ENCODE results near the gene GPM6B. TPM values are rescaled to one million over a fixed set of nuclear protein-coding genes. Genes with fewer than 3 reads are reported as not detected.

GPM6B gene
- total RNA-seq, 1 donor from 2014 or later, result 18.6 TPM

DNA sequence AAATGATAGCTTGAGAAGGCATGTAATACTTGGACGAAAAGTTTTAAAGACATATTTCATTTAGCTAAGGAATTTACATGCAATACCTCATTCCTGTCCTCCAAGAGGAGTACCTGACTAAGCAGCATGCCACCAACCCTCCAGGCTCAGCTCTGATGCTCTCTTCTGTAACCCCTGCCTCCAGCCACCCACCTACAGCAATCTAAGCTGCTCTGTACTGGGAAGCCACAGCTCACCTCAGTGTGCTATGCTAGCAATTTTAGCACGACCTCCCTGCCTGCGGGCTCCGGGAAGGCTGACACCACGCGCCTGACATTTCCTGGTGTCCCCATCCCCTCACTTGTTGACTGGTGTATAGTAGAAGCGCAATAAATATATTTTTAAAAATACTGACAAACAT is 23.2 kb upstream of the GPM6B start:
- H3K27ac ChIP-seq, result no peak overlapping the region
- no peak for DNase-seq (ENCODE audit: low spot score in 2 of 2)
- H3K4me1 ChIP-seq, result no peaks in the 10 kb centered on the region
- no peak overlapping the region for H3K4me3 ChIP-seq
- H3K27me3 ChIP-seq, result no peaks in the 10 kb centered on the region
- no peaks in the 10 kb centered on the region for H3K36me3 ChIP-seq
- H3K9me3 ChIP-seq, result no peaks in the 10 kb centered on the region
- TF ChIP-seq, protein P1, sequence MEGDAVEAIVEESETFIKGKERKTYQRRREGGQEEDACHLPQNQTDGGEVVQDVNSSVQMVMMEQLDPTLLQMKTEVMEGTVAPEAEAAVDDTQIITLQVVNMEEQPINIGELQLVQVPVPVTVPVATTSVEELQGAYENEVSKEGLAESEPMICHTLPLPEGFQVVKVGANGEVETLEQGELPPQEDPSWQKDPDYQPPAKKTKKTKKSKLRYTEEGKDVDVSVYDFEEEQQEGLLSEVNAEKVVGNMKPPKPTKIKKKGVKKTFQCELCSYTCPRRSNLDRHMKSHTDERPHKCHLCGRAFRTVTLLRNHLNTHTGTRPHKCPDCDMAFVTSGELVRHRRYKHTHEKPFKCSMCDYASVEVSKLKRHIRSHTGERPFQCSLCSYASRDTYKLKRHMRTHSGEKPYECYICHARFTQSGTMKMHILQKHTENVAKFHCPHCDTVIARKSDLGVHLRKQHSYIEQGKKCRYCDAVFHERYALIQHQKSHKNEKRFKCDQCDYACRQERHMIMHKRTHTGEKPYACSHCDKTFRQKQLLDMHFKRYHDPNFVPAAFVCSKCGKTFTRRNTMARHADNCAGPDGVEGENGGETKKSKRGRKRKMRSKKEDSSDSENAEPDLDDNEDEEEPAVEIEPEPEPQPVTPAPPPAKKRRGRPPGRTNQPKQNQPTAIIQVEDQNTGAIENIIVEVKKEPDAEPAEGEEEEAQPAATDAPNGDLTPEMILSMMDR (IDR thresholded peaks at IDR 0.05), result no peak
- intact Hi-C loops (cut with DNase I), result no loop called here

DNA sequence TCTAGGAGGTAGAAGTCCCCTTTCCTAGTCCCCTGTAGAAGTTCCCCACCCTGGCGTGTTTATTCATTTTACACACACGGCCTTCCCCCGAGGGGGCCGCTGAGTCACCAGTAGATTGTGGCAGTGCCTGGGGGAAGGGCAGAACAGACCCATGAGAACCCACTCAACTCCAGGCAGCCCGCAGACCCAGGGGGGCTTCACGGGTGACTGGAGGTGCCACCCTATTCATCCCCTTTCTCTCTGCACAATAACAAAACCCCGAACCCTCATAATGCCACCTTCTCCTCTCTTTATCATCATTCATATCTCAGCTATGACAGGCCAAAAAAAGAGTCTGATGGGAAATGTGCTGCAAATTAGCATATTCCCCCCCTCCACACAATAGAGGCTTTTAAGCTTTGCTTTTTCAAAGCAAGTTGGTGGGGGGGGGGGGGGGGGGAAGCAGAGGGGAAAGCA is 20.4 kb upstream of the GPM6B start:
- Histone ChIP-seq H3K4me3 (no peak overlapping the region), H3K4me1 (no peaks in the 10 kb centered on the region), H3K36me3 (no peaks in the 10 kb centered on the region), H3K9me3 (no peaks in the 10 kb centered on the region), H3K27me3 (no peaks in the 10 kb centered on the region), H3K27ac (no peak overlapping the region)
- DNase-seq (ENCODE audit: low spot score in 2 of 2), result no peak
- intact Hi-C loops (cut with DNase I), result no loop called here
- TF ChIP-seq, protein P1 (IDR thresholded peaks at IDR 0.05), result no peak

DNA sequence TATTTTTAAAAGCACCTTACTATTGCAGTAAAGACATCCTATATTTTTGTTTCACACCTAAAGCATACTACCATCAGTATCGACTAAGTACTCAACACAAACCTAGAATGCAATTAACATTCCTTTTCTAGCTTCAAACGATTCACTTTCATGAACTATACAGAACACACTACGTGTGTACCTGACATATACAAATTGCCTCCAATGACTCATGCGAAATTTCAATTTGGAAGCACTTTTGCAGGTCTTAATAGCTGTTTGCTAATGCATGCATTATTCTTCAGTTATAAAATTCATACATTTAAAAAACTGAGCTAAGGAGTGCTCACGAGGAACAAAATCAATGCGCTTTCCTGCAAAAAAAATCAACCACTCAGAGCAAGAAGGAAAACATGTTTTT is 19.7 kb upstream of the GPM6B start:
- no peaks in the 10 kb centered on the region for H3K9me3 ChIP-seq
- DNase-seq (ENCODE audit: low spot score in 2 of 2), result no peak
- TF ChIP-seq, protein P1 (IDR thresholded peaks at IDR 0.05), result no peak
- no peak overlapping the region for H3K27ac ChIP-seq
- H3K4me3 ChIP-seq, result no peak overlapping the region
- no peaks in the 10 kb centered on the region for H3K27me3 ChIP-seq
- intact Hi-C loops (cut with DNase I), result no loop called here
- H3K4me1 ChIP-seq, result no peaks in the 10 kb centered on the region
- H3K36me3 ChIP-seq, result no peaks in the 10 kb centered on the region

DNA sequence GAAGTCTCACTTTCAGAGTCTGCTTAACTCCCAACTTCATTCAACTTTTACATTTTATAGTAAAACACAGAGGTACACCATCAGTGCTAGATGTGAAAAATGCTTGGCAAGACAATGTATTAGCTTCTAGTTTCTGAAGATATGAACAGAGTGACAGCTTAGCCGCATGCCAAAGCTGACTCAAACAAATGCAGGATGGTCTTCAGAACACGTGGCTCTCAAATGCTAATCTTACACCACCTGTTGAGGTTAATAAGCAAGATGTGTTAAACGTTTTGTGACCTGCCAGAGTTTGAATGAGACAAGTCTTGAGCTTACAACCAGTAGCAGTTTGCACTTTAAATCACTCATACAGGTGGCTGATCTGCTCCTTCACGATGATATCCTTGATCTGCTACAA is 18.9 kb upstream of the GPM6B start:
- no peaks in the 10 kb centered on the region for H3K27me3 ChIP-seq
- no peaks in the 10 kb centered on the region for H3K4me1 ChIP-seq
- no peak for DNase-seq (ENCODE audit: low spot score in 2 of 2)
- intact Hi-C loops (cut with DNase I), result no loop called here
- H3K4me3 ChIP-seq, result no peak overlapping the region
- no peak overlapping the region for H3K27ac ChIP-seq
- H3K36me3 ChIP-seq, result no peaks in the 10 kb centered on the region
- TF ChIP-seq, protein P1 (IDR thresholded peaks at IDR 0.05), result no peak
- H3K9me3 ChIP-seq, result no peaks in the 10 kb centered on the region

DNA sequence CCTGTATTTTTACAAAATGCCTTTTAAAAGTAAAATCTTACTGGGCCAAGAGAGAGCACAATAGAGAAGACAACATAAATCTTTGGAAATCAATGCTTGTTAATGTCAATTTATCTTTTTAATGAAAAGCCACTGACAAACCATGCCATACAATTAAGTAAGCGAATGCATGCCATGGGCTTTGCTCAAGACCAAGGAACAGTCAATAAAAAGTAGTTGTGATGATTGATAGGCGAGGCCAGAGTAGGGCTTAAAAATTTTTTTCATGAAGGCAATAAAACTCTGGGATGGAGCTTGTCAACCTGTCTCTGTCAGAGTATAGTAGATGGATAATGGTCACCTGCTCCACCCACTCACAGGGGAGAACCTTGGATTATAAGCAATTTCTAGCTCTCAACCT is 17.5 kb upstream of the GPM6B start:
- DNase-seq (ENCODE audit: low spot score in 2 of 2), result no peak
- H3K36me3 ChIP-seq, result no peaks in the 10 kb centered on the region
- H3K27me3 ChIP-seq, result no peaks in the 10 kb centered on the region
- no peaks in the 10 kb centered on the region for H3K9me3 ChIP-seq
- TF ChIP-seq, protein P1 (IDR thresholded peaks at IDR 0.05), result no peak
- intact Hi-C loops (cut with DNase I), result no loop called here
- no peaks in the 10 kb centered on the region for H3K4me1 ChIP-seq
- H3K27ac ChIP-seq, result no peak overlapping the region
- H3K4me3 ChIP-seq, result no peak overlapping the region

DNA sequence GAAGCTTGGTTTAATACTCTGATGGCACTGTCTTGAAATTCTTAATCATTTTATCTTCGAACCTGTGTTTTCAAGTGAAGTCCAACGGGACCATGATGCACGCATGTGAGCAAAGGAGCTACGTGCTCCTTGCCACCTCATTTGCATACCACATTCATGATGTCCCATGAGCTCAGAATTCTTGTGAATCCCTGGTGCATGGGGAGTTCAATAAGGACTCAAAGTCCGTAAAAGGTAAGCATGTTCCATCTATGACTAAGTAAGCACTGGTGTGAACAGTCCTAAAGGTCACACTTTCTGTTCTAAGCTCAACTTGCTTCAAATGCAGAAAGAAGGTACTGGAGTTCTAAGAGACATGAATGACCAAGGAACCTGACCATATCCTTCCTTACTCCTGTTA is 13.1 kb upstream of the GPM6B start:
- Histone ChIP-seq H3K27ac (no peak overlapping the region), H3K4me1 (no peaks in the 10 kb centered on the region), H3K4me3 (no peak overlapping the region), H3K9me3 (no peaks in the 10 kb centered on the region), H3K27me3 (no peaks in the 10 kb centered on the region), H3K36me3 (no peaks in the 10 kb centered on the region)
- no peak for DNase-seq (ENCODE audit: low spot score in 2 of 2)
- intact Hi-C loops (cut with DNase I), result no loop called here
- TF ChIP-seq, protein P1 (IDR thresholded peaks at IDR 0.05), result no peak

Measured in ascending aorta (tissue), 2 donors.